GM21367 (cell line): Measurements from ENCODE around the gene ADAMTS16.

Experiments used
- ATAC-seq: cut with Tn5 transposase; IDR thresholded peaks from one replicate; pipeline ENCODE4 v1.9.1; 2021; ENCODE audit not compliant: unreplicated experiment

Gene ADAMTS16

GRCh38 chr5:5182508-5183188, 42.5 kb downstream of the ADAMTS16 start:
- no peak for ATAC-seq

GRCh38 chr5:5183189-5183699, 43.1 kb downstream of the ADAMTS16 start:
- no peak for ATAC-seq

- no peak for ATAC-seq
Observed at GRCh38 chr5:5183933-5184332, 43.8 kb downstream of the ADAMTS16 start.

GRCh38 chr5:5188376-5189050, 48.4 kb downstream of the ADAMTS16 start:
- no peak for ATAC-seq

DNA sequence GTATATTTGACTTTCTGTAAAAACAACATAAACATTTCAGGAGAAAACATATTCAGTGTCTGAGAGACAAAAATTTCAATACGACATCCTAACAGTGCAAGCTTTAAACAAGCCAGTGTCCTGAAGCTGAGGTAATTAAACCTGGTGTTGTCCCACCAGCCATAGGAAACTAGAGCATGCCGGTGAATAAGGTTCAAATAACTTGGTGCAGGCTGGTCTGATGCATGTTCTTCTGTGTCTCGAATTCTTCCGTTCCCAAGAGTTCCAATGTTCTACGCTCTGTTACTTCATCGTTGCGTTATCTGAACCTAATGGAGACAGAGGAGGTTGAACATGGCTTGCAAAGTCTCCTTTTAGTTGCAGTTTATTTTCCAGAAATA, 48.9 kb downstream of the ADAMTS16 start:
- ATAC-seq, result no peak

DNA sequence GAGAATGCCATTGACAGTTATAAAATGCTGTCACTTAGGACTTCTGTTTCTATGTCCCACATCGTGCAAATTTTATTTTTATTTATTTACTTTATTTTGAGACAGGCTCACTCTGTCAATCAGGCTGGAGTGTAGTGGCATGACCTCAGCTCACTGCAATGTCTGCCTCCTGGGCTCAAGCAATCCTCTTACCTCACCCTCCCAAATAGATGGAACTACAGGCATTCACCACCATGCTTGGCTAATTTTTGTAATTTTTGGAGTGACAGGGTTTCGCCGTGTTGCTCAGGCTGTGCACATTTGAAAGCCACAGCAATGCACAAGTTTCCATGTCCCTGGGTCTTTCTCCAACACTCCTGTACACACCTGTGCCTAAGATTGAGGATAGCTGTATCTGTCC, 51.8 kb downstream of the ADAMTS16 start:
- no peak for ATAC-seq

DNA sequence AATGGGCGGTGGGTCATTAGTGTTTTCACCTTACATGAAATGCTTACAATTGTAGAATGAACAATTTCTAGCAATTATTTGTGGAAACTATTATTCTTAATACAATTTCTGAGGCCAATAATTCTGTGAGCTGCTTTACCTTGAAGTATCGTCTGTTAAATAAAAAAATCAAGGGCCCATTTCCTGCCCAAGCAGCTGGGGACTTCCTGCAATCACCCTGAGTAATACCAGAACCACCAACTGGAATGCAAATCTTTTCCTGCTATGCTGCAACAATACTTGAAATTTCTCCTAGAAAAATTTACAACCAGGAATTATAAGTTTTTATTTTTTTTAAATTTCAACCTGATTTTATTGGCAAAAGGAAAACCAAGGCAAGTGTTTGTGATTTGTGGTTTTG, 52.6 kb downstream of the ADAMTS16 start:
- no peak for ATAC-seq

DNA sequence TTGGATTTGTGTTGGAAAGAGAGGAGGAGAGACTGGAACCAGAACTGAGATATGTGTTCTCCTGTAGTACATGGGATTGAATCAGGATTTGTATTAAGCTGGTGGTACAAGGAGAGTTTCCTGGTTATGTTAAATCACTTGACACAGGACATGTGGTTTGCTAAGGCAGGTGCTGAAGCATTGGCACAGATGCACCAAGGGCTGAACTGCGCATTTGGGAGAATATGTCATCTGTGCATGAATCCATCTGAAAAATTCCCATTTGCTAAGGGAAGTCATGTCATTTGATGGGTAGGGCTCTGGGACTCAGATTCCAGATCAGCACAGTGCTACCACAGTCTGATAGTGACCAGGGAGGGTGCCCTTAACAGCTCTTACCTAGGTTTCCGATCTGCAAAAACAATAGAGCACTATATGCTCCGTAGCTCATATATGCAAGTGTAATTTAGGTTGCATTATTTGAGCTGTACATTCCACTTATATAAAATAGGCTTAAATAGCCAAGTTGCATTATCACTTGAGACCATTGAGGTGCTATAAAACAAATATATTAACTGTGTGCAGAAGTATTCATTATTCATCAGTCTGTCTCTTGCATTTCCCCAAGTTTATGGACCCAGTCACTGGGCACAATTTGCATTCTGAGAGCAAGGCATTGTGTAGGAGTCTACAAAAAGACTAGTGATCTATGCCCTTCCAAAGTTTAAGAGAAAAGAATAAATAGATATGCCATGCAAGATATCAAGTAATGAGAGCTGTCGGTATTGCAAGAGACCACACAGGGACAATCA, 55.2 kb downstream of the ADAMTS16 start:
- no peak for ATAC-seq

GRCh38 chr5:5198135-5198534, 58.0 kb downstream of the ADAMTS16 start:
- ATAC-seq, result no peak

DNA sequence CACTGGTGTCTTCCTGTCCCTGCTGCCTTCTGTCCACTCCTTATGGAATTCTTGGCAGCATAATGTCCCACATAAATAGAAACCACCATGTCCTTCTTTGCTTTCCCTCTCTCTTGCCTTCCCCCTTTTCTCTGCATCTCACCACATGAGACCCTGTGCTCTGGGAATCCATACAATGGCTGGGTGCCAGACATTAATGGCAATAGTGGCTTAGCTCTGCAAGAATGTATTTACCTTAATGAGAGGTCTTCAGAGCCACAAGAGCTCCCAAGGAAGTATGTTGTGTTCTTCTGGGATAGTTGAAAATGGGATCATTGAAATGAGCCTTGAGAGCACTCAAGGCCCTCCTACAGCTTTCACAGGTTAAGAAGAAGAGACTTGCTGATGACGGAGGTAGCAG, 58.7 kb downstream of the ADAMTS16 start:
- ATAC-seq, result no peak

DNA sequence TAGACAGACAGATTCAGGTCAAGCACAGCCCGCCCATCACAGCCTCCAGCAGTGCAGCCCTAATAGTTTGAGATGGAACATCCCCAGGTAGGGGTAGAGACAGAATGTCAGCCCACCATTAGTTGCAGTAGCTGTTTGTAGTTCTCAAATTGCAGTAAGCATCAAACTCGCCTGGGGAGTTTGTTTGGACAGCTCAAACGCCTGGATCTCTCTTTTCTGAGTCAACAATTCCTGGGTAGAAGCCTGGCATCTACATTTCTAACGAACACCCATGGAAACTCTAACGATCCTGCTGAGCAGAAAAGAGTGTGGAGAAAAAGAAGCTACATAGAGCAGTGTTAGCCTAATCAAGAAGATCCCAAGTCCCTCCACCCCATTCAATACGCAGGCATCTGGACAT, 59.4 kb downstream of the ADAMTS16 start:
- ATAC-seq, result no peak

GRCh38 chr5:5200133-5200532, 60.0 kb downstream of the ADAMTS16 start:
- ATAC-seq, result no peak

DNA sequence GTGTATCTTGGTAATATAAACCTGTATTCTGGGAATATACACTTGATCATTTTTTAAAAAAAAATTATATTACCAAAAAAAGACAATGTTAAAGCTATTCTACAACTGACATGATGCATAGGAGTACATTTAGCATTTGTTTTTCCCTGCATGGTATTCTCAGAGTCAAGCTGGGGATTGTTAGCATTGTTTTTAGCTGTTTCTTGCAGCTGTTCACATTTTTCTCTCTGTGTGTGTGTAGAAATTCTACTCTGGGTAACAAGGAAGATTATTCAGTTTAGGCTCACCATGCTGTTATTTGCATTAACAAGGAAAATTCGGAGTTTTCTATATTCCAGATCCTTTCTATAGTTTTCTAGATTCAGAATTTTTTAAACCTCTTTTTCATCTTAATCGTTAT, 62.2 kb downstream of the ADAMTS16 start:
- no peak for ATAC-seq

DNA sequence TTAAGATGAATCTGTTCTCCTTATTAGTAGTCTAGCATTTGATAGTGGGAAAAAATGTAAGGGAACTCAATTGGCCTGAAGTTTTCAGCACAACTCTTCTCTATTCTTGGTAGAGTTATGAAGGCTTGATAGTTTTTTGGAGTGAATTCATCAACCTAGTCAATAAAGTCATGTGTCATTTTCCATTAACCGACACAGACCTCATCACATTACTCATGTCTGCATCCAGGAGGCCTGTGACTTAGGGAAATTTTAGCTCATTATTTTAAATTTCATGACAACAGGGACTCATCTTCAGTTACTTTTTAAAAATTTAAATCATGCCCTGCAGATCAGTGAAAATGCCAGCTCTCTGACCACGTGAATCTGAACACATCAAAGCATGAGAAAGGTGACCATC, 63.3 kb downstream of the ADAMTS16 start:
- ATAC-seq, result no peak

- ATAC-seq, result no peak
Observed at GRCh38 chr5:5207828-5208227, 67.7 kb downstream of the ADAMTS16 start.

GRCh38 chr5:5209089-5209488, 69.0 kb downstream of the ADAMTS16 start:
- no peak for ATAC-seq

DNA sequence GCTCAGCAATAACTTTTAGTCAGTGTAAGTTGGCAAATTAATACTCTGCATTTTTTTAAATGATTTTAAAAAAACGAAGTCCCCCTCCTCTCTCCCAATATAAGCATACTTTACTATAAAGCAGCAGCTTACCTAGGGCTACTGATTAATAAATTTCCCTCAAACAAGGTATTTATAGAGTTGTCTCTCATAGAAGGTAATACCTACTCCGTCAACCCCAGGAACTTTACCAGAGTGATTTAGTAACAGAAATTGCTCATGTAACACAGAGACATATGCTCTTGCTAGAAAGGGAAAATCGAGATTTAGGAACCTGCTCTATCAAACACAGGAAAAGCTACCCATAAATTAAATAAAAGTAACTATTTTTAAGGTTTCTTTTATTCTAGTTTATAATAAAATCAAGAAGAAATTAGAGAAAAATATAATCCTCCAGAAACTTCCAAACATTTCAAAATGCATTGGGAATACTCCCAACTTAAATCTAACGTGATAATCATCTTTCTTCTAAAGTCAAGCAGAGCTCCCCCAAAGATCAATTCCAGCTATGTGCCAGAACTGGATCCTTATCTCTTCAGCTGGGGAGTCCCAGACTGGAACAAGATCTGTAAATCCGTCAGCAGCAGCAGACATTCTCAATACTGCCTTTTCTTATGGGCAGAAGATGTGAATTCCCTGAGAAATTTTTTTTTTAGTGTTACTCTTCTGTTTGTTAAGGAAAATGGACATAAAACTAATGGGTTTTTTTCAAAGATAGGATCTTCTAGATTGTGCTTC, 69.6 kb downstream of the ADAMTS16 start:
- no peak for ATAC-seq

GRCh38 chr5:5217371-5217770, 77.2 kb downstream of the ADAMTS16 start:
- ATAC-seq, result peak; percentile 81

- no peak for ATAC-seq
Observed at GRCh38 chr5:5218396-5218795, 78.3 kb downstream of the ADAMTS16 start.

DNA sequence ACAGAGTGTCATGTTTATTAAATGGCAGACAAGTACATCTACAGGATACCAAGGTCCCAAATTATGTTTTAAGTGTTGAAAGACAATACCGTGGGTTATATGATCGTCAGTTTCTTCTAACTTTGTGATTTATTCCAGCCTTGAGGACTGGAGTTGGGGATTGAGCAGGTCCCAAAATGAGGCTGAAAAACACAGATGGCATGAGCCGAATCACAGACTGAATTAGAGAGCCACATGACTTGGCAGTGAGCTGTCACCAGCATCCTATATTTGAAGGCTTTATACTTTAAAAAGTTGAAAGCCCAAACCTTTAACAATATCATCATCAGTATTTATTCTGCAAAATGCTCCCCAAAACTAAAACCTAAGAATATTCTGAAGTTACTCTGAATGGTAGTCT, 79.4 kb downstream of the ADAMTS16 start:
- ATAC-seq, result no peak
